ENCODE results near the gene MINK1. TPM values are rescaled to one million over a fixed set of nuclear protein-coding genes. Genes with fewer than 3 reads are reported as not detected.
A peak's percentile ranks its signal among the peaks of the same experiment; 100 is the strongest.

Gene MINK1
- total and polyA plus RNA-seq, 2 of the 13 experiments (the other 11 are each of a cell fraction or from before 2014, with no cell fraction given) = 17.2 to 63.9 TPM

DNA sequence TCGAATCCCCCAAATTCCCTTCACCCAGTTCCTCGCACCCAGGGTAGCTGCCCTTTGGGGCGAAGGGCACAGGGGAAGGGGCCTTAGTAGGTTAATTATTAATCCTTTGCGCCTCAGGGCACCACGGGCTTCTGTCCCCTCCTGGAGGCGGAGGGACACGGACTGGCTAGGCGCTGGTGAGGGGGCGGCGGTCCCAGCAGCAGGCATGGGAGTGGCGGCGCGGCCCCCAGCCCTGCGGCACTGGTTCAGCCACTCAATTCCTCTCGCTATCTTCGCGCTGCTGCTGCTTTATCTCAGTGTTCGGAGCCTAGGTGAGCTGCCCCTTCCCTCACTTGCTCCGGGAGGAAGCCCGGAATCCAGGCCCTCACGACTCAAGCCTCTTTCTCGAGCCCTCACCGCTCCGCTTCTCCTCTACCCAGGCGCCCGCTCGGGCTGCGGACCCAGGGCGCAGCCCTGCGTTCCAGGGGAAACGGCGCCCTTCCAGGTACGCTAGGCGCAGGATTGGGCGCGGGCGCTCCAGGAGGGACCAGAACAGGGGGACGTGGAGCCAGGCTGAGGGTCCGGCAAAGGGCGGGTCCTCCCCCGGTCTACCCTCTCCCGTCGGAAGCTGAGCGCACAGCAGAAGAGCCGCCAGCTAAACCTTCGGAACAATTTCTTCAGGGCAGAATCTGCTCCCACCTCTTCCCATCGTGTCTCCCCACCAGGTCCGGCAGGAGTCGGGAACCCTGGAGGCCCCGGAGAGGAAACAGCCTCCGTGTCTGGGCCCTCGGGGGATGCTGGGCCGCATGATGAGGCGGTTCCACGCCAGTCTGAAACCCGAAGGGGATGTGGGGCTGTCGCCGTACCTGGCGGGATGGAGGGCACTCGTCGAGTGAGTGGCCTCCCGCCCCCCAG, 44.1 kb upstream of the MINK1 start, which contains the start of gene GLTPD2 (continued):
- TF ChIP-seq, protein P1, sequence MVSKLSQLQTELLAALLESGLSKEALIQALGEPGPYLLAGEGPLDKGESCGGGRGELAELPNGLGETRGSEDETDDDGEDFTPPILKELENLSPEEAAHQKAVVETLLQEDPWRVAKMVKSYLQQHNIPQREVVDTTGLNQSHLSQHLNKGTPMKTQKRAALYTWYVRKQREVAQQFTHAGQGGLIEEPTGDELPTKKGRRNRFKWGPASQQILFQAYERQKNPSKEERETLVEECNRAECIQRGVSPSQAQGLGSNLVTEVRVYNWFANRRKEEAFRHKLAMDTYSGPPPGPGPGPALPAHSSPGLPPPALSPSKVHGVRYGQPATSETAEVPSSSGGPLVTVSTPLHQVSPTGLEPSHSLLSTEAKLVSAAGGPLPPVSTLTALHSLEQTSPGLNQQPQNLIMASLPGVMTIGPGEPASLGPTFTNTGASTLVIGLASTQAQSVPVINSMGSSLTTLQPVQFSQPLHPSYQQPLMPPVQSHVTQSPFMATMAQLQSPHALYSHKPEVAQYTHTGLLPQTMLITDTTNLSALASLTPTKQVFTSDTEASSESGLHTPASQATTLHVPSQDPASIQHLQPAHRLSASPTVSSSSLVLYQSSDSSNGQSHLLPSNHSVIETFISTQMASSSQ (IDR thresholded peaks at IDR 0.05; ENCODE audit: low read depth) = peak; percentile 99
- TF ChIP-seq, protein P1 (CRISPR knock-in tag; IDR thresholded peaks at IDR 0.05; ENCODE audit: borderline replicate concordance) = peak; percentile 99
- TF ChIP-seq JUND (CRISPR knock-in tag; IDR thresholded peaks at IDR 0.05) (no peak), REXO4 (CRISPR knock-in tag; IDR thresholded peaks at IDR 0.05; ENCODE audit: borderline replicate concordance) (no peak), CEBPG (CRISPR knock-in tag; IDR thresholded peaks at IDR 0.05) (no peak; the same call in 1 of the 2 replicates), U2AF1 (optimal IDR thresholded peaks at IDR 0.05; ENCODE audit: low read depth, low read length) (no peak), ZNF841 (CRISPR knock-in tag; IDR thresholded peaks at IDR 0.05; ENCODE audit: borderline replicate concordance) (no peak), ZNF672 (CRISPR knock-in tag; IDR thresholded peaks at IDR 0.05) (no peak), TOE1 (CRISPR knock-in tag; IDR thresholded peaks at IDR 0.05) (no peak; the same call in 1 of the 2 replicates)
- TF ChIP-seq, protein P2, sequence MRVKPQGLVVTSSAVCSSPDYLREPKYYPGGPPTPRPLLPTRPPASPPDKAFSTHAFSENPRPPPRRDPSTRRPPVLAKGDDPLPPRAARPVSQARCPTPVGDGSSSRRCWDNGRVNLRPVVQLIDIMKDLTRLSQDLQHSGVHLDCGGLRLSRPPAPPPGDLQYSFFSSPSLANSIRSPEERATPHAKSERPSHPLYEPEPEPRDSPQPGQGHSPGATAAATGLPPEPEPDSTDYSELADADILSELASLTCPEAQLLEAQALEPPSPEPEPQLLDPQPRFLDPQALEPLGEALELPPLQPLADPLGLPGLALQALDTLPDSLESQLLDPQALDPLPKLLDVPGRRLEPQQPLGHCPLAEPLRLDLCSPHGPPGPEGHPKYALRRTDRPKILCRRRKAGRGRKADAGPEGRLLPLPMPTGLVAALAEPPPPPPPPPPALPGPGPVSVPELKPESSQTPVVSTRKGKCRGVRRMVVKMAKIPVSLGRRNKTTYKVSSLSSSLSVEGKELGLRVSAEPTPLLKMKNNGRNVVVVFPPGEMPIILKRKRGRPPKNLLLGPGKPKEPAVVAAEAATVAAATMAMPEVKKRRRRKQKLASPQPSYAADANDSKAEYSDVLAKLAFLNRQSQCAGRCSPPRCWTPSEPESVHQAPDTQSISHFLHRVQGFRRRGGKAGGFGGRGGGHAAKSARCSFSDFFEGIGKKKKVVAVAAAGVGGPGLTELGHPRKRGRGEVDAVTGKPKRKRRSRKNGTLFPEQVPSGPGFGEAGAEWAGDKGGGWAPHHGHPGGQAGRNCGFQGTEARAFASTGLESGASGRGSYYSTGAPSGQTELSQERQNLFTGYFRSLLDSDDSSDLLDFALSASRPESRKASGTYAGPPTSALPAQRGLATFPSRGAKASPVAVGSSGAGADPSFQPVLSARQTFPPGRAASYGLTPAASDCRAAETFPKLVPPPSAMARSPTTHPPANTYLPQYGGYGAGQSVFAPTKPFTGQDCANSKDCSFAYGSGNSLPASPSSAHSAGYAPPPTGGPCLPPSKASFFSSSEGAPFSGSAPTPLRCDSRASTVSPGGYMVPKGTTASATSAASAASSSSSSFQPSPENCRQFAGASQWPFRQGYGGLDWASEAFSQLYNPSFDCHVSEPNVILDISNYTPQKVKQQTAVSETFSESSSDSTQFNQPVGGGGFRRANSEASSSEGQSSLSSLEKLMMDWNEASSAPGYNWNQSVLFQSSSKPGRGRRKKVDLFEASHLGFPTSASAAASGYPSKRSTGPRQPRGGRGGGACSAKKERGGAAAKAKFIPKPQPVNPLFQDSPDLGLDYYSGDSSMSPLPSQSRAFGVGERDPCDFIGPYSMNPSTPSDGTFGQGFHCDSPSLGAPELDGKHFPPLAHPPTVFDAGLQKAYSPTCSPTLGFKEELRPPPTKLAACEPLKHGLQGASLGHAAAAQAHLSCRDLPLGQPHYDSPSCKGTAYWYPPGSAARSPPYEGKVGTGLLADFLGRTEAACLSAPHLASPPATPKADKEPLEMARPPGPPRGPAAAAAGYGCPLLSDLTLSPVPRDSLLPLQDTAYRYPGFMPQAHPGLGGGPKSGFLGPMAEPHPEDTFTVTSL (CRISPR knock-in tag; IDR thresholded peaks at IDR 0.05; ENCODE audit: borderline replicate concordance) = no peak; the same call in 1 of the 2 replicates
- TF ChIP-seq, protein P3, sequence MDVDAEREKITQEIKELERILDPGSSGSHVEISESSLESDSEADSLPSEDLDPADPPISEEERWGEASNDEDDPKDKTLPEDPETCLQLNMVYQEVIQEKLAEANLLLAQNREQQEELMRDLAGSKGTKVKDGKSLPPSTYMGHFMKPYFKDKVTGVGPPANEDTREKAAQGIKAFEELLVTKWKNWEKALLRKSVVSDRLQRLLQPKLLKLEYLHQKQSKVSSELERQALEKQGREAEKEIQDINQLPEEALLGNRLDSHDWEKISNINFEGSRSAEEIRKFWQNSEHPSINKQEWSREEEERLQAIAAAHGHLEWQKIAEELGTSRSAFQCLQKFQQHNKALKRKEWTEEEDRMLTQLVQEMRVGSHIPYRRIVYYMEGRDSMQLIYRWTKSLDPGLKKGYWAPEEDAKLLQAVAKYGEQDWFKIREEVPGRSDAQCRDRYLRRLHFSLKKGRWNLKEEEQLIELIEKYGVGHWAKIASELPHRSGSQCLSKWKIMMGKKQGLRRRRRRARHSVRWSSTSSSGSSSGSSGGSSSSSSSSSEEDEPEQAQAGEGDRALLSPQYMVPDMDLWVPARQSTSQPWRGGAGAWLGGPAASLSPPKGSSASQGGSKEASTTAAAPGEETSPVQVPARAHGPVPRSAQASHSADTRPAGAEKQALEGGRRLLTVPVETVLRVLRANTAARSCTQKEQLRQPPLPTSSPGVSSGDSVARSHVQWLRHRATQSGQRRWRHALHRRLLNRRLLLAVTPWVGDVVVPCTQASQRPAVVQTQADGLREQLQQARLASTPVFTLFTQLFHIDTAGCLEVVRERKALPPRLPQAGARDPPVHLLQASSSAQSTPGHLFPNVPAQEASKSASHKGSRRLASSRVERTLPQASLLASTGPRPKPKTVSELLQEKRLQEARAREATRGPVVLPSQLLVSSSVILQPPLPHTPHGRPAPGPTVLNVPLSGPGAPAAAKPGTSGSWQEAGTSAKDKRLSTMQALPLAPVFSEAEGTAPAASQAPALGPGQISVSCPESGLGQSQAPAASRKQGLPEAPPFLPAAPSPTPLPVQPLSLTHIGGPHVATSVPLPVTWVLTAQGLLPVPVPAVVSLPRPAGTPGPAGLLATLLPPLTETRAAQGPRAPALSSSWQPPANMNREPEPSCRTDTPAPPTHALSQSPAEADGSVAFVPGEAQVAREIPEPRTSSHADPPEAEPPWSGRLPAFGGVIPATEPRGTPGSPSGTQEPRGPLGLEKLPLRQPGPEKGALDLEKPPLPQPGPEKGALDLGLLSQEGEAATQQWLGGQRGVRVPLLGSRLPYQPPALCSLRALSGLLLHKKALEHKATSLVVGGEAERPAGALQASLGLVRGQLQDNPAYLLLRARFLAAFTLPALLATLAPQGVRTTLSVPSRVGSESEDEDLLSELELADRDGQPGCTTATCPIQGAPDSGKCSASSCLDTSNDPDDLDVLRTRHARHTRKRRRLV (CRISPR knock-in tag; IDR thresholded peaks at IDR 0.05) = peak; percentile 41; the same call in 1 of the 2 replicates
- TF ChIP-seq, protein P4, sequence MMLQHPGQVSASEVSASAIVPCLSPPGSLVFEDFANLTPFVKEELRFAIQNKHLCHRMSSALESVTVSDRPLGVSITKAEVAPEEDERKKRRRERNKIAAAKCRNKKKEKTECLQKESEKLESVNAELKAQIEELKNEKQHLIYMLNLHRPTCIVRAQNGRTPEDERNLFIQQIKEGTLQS (CRISPR knock-in tag; IDR thresholded peaks at IDR 0.05) = no peak
